Fibroblast of pulmonary artery (primary cell): Measurements from ENCODE around the gene SLC11A1.

Experiments
- DNase-seq: peaks from one replicate; pipeline ENCODE4 v3.0.0-alpha.2; 2010; ENCODE audit warnings: low read depth
- H3K4me3 ChIP-seq: replicated peaks from 2 replicates; pipeline ENCODE4 v1.5.1; 2011; ENCODE audit warnings: low read depth, mild to moderate bottlenecking, control low read depth, low read length, moderate library complexity
- CTCF ChIP-seq: IDR thresholded peaks from 2 replicates; pipeline ENCODE4 v1.5.1; 2011; ENCODE audit warnings: mild to moderate bottlenecking, control low read depth, low read length, inconsistent platforms; ENCODE audit errors: missing control alignments

The SLC11A1 gene

GRCh38 chr2:218354045-218354444 is 28.0 kb upstream of the SLC11A1 start:
- TF ChIP-seq CTCF, result no peak
- DNase-seq, result no peak
- no peak overlapping the region for H3K4me3 ChIP-seq

GRCh38 chr2:218354850-218355443 is 27.1 kb upstream of the SLC11A1 start:
- TF ChIP-seq CTCF, result no peak

GRCh38 chr2:218357236-218358177 is 24.6 kb upstream of the SLC11A1 start:
- TF ChIP-seq CTCF, result no peak
- no peak for DNase-seq

More at GRCh38 chr2:218354850-218355443, 27.1 kb upstream of the SLC11A1 start:
- DNase-seq, result no peak
- H3K4me3 ChIP-seq, result no peak overlapping the region

GRCh38 chr2:218360453-218360852 is 21.6 kb upstream of the SLC11A1 start:
- no peak overlapping the region for H3K4me3 ChIP-seq
- DNase-seq, result no peak
- no peak for TF ChIP-seq CTCF

More at GRCh38 chr2:218357236-218358177, 24.6 kb upstream of the SLC11A1 start:
- H3K4me3 ChIP-seq, result no peak overlapping the region

GRCh38 chr2:218362606-218363005 is 19.5 kb upstream of the SLC11A1 start:
- DNase-seq, result no peak
- H3K4me3 ChIP-seq, result no peak overlapping the region
- TF ChIP-seq CTCF, result no peak

- no peak for DNase-seq
- TF ChIP-seq CTCF, result no peak
- no peak overlapping the region for H3K4me3 ChIP-seq
Measured at GRCh38 chr2:218363736-218364135, 18.3 kb upstream of the SLC11A1 start.
